Epithelial cell of esophagus (primary cell): Measurements from ENCODE around the gene MZT1.

Experiments used
- DNase-seq: peaks from one replicate; pipeline ENCODE4 v3.0.0; 2010; ENCODE audit warnings: low read depth
- H3K4me3 ChIP-seq: 2 replicates; pipeline ENCODE4 v1.5.1; 2011; ENCODE audit warnings: mild to moderate bottlenecking, low read length, control low read depth
- TF ChIP-seq, protein P1 (sequence below): IDR thresholded peaks from 2 replicates; pipeline ENCODE4 v1.5.1; 2011; ENCODE audit warnings: low read depth, mild to moderate bottlenecking, low read length, control low read depth, inconsistent platforms; ENCODE audit not compliant: insufficient read depth; ENCODE audit errors: missing control alignments

MZT1 gene

DNA sequence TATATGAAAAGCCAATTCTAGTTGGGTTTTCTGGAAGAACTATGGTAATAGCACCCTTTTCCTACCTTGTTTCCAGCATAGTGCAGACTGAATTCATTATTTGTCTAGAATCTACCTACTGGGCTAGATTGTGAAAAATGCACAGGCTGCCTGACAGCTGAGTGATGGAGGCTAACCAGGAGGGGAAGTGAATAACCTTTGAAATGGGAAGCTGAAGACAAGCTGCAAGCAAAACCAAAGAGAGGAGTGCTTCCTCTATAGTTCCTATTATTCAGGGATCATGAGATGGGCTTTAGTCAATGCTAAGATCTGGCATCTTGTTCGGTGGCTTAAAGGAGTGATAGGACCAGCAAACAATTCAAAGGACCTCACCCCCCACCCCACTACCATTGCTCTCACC is 26.9 kb downstream of the MZT1 start:
- DNase-seq = no peak
- no peak overlapping the region for H3K4me3 ChIP-seq
- TF ChIP-seq, protein P1, sequence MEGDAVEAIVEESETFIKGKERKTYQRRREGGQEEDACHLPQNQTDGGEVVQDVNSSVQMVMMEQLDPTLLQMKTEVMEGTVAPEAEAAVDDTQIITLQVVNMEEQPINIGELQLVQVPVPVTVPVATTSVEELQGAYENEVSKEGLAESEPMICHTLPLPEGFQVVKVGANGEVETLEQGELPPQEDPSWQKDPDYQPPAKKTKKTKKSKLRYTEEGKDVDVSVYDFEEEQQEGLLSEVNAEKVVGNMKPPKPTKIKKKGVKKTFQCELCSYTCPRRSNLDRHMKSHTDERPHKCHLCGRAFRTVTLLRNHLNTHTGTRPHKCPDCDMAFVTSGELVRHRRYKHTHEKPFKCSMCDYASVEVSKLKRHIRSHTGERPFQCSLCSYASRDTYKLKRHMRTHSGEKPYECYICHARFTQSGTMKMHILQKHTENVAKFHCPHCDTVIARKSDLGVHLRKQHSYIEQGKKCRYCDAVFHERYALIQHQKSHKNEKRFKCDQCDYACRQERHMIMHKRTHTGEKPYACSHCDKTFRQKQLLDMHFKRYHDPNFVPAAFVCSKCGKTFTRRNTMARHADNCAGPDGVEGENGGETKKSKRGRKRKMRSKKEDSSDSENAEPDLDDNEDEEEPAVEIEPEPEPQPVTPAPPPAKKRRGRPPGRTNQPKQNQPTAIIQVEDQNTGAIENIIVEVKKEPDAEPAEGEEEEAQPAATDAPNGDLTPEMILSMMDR = no peak

DNA sequence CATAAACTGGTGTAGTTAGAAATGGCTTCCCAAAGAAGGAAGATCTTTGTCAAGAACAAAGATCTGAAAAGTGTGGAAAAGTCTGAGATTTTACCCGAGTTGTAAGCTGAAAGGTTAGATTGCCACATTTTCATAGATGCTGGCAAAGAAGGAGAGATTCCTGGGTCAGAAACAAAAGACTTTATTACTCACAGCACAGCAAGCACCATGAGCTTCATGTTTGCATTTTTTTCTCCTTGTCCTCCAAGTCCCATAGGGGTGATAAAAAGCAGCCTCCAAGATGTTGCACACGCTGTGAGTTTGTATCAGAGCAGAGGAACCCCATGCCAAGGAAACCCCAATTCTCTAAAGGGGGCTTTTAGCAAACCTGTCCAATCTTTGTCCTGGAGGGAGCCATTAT is 29.3 kb downstream of the MZT1 start:
- TF ChIP-seq, protein P1 = no peak
- no peak overlapping the region for H3K4me3 ChIP-seq
- no peak for DNase-seq

DNA sequence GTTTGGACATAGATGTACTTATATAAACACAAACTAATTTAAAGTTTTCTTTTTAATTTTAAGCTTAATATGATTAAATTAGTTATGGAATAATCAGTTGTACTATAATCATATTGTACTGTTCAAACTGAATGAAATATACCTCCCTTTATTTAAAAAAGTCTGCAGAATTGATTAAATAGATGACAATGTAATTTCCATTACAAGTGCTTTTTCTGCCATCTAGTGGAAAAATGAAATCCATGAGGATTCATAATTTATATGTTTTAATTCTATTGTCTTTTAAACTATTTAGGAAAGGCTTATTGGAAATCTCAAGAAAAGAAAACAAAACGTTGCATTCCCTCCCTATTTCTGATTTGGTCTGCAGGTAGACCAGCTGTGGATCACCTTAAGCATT is 30.9 kb downstream of the MZT1 start:
- DNase-seq = peak; percentile 27
- H3K4me3 ChIP-seq = no peak overlapping the region
- TF ChIP-seq, protein P1 = peak; percentile 7

DNA sequence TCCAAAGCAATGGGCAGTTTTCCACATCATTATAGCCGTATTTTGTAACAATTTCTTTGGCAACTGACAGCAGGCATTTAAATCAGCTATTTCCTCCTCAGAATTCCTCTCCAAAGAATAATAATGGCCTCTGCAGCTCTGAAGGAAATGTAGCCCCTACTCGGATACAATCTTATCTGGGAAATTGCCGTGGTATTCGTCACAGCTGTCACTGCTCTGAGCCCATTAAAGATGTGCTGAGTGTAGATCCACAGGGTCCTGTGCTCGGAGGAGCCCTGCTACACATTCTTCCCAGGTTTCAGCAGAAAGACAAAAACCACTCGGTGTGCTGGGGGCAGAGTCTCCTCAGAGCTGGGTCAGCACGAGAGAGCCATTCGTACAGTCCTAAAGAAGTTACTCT is 33.1 kb downstream of the MZT1 start:
- no peak for DNase-seq
- TF ChIP-seq, protein P1 = no peak

DNA sequence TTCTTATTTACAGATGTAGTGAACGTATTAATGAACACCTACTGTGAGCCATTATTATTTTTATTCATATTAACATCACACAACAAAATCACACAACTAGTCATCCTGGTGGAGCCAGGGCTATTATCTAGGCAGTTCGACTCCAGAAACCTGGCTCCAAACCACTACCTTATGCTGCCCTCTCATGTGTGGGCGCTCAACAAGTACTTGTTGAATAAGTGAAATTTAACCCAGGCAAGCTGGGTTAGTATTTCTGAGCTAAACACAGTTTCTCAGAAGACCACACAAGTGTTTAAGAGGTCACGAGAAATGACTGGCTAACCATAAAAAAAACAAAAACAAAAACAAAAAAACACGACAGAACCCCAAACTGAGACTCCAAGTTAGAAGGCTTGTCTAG is 33.6 kb downstream of the MZT1 start:
- no peak overlapping the region for H3K4me3 ChIP-seq
- DNase-seq = no peak
- TF ChIP-seq, protein P1 = no peak

More for the DNA sequence above, 33.1 kb downstream of the MZT1 start:
- no peak overlapping the region for H3K4me3 ChIP-seq

- DNase-seq = no peak
- TF ChIP-seq, protein P1 = no peak
- H3K4me3 ChIP-seq = no peak overlapping the region
Measured at GRCh38 chr13:72692884-72693514, 34.4 kb downstream of the MZT1 start.

- no peak overlapping the region for H3K4me3 ChIP-seq
- TF ChIP-seq, protein P1 = no peak
Measured at GRCh38 chr13:72689181-72689696, 38.2 kb downstream of the MZT1 start.

More at GRCh38 chr13:72689181-72689696, 38.2 kb downstream of the MZT1 start:
- no peak for DNase-seq
